Parathyroid adenoma (tissue), 2 donors: Measurements from ENCODE around the gene MOGAT3.
"Not testable (repeated sequence)": the region's sequence is repeated elsewhere in the genome, so short reads cannot be mapped to it uniquely, and the experiment has no call there.

Experiments used
- H2AFZ ChIP-seq: fragments of 300-600 bp; sonication (generic); one replicate; pipeline ENCODE4 v1.7.0; 2017; ENCODE audit warnings: antibody characterized with exemption, mild to moderate bottlenecking
- H3K27ac ChIP-seq: fragments of 300-600 bp; sonication (generic); one replicate; pipeline ENCODE4 v1.7.0; 2017
- H3K27me3 ChIP-seq: fragments of 300-600 bp; sonication (generic); one replicate; pipeline ENCODE4 v1.7.0; 2017; ENCODE audit warnings: low read length; ENCODE audit not compliant: control insufficient read depth, insufficient read depth
- H3K36me3 ChIP-seq: fragments of 300-600 bp; sonication (generic); one replicate; pipeline ENCODE4 v1.7.0; 2017; ENCODE audit warnings: low read length; ENCODE audit not compliant: control insufficient read depth, insufficient read depth
- H3K4me1 ChIP-seq: fragments of 300-600 bp; sonication (generic); one replicate; pipeline ENCODE4 v1.7.0; 2017; ENCODE audit warnings: control low read depth
- H3K4me2 ChIP-seq: fragments of 300-600 bp; sonication (generic); one replicate; pipeline ENCODE4 v1.7.0; 2017; ENCODE audit warnings: low read length
- H3K4me3 ChIP-seq: fragments of 300-600 bp; sonication (generic); one replicate; pipeline ENCODE4 v1.7.0; 2017; ENCODE audit warnings: low read depth, low read length
- H3K79me2 ChIP-seq: fragments of 300-600 bp; sonication (generic); one replicate; pipeline ENCODE4 v1.7.0; 2017; ENCODE audit warnings: control low read depth
- H3K9ac ChIP-seq: fragments of 300-600 bp; sonication (generic); one replicate; pipeline ENCODE4 v1.7.0; 2017; ENCODE audit warnings: mild to moderate bottlenecking
- H3K9me3 ChIP-seq: fragments of 300-600 bp; sonication (generic); one replicate; pipeline ENCODE4 v1.7.0; 2017; ENCODE audit warnings: low read length; ENCODE audit not compliant: control insufficient read depth
- CTCF ChIP-seq: fragments of 300-600 bp; sonication (generic); IDR thresholded peaks from one replicate; pipeline ENCODE4 v1.7.0; 2017; ENCODE audit warnings: antibody characterized with exemption, mild to moderate bottlenecking
- donor health status: primary hyperparathyroidism.

MOGAT3 gene

GRCh38 chr7:101200504-101200861, 353 bp downstream of the MOGAT3 start:
- no peaks in the 10 kb centered on the region for H3K4me1 ChIP-seq
- H3K36me3 ChIP-seq = no peaks in the 10 kb centered on the region
- H3K4me3 ChIP-seq = no peak overlapping the region
- H3K4me2 ChIP-seq = no peak overlapping the region
- H3K27ac ChIP-seq = no peak overlapping the region
- H3K9ac ChIP-seq = no peak overlapping the region
- H2AFZ ChIP-seq = no peak overlapping the region
- TF ChIP-seq CTCF = no peak
- no peaks in the 10 kb centered on the region for H3K27me3 ChIP-seq
- H3K9me3 ChIP-seq = no peaks in the 10 kb centered on the region
- H3K79me2 ChIP-seq = no peaks in the 10 kb centered on the region

- not testable (repeated sequence) for H3K4me3 ChIP-seq, H3K27me3 ChIP-seq, H3K36me3 ChIP-seq, H2AFZ ChIP-seq, H3K9me3 ChIP-seq, H3K4me1 ChIP-seq, H3K27ac ChIP-seq, H3K79me2 ChIP-seq, H3K4me2 ChIP-seq, H3K9ac ChIP-seq
Measured at GRCh38 chr7:101199522-101199921, 1.3 kb downstream of the MOGAT3 start.

- no peak for TF ChIP-seq CTCF
- Histone ChIP-seq H3K27me3 (no peaks in the 10 kb centered on the region), H3K79me2 (no peaks in the 10 kb centered on the region), H3K9ac (no peak overlapping the region), H3K36me3 (no peaks in the 10 kb centered on the region), H3K27ac (no peak overlapping the region), H3K4me3 (no peak overlapping the region), H2AFZ (no peak overlapping the region), H3K4me1 (no peaks in the 10 kb centered on the region), H3K4me2 (no peak overlapping the region), H3K9me3 (no peaks in the 10 kb centered on the region)
Measured at GRCh38 chr7:101198476-101198875, 2.4 kb downstream of the MOGAT3 start.

- no peaks in the 10 kb centered on the region for H3K9me3 ChIP-seq
- no peaks in the 10 kb centered on the region for H3K4me1 ChIP-seq
- H3K4me3 ChIP-seq = no peak overlapping the region
- no peak for TF ChIP-seq CTCF
- no peaks in the 10 kb centered on the region for H3K79me2 ChIP-seq
- H2AFZ ChIP-seq = no peak overlapping the region
- no peak overlapping the region for H3K4me2 ChIP-seq
- H3K36me3 ChIP-seq = no peaks in the 10 kb centered on the region
- H3K27ac ChIP-seq = no peak overlapping the region
- no peaks in the 10 kb centered on the region for H3K27me3 ChIP-seq
- H3K9ac ChIP-seq = no peak overlapping the region
Measured at GRCh38 chr7:101197991-101198390, 2.8 kb downstream of the MOGAT3 start.

GRCh38 chr7:101195884-101196283, 5.0 kb downstream of the MOGAT3 start:
- no peak overlapping the region for H3K9ac ChIP-seq
- no peak overlapping the region for H3K4me3 ChIP-seq
- no peaks in the 10 kb centered on the region for H3K36me3 ChIP-seq
- H3K4me2 ChIP-seq = no peak overlapping the region
- TF ChIP-seq CTCF = no peak
- H3K9me3 ChIP-seq = no peaks in the 10 kb centered on the region
- H2AFZ ChIP-seq = no peak overlapping the region
- no peaks in the 10 kb centered on the region for H3K27me3 ChIP-seq
- no peaks in the 10 kb centered on the region for H3K4me1 ChIP-seq
- H3K27ac ChIP-seq = no peak overlapping the region
- no peaks in the 10 kb centered on the region for H3K79me2 ChIP-seq
